Testis (tissue), 2 donors: ENCODE measurements around the gene EEIG2.

ENCODE experiments used
- CTCF ChIP-seq, 3 experiments: fragments of 450-650 bp in 2 of 3; fragments of 200-600 bp in 1 of 3; sonication (generic) in 1 of 3; IDR thresholded peaks; one replicate each; pipeline ENCODE4 v1.5.1; 2016 to 2019; ENCODE audit warnings: antibody characterized with exemption in 3 of 3, mild to moderate bottlenecking in 2 of 3, moderate library complexity in 1 of 3
- POLR2A ChIP-seq: fragments of 450-650 bp; IDR thresholded peaks from one replicate; pipeline ENCODE4 v1.6.1; 2017; ENCODE audit warnings: antibody characterized with exemption, mild to moderate bottlenecking, moderate library complexity

DNA sequence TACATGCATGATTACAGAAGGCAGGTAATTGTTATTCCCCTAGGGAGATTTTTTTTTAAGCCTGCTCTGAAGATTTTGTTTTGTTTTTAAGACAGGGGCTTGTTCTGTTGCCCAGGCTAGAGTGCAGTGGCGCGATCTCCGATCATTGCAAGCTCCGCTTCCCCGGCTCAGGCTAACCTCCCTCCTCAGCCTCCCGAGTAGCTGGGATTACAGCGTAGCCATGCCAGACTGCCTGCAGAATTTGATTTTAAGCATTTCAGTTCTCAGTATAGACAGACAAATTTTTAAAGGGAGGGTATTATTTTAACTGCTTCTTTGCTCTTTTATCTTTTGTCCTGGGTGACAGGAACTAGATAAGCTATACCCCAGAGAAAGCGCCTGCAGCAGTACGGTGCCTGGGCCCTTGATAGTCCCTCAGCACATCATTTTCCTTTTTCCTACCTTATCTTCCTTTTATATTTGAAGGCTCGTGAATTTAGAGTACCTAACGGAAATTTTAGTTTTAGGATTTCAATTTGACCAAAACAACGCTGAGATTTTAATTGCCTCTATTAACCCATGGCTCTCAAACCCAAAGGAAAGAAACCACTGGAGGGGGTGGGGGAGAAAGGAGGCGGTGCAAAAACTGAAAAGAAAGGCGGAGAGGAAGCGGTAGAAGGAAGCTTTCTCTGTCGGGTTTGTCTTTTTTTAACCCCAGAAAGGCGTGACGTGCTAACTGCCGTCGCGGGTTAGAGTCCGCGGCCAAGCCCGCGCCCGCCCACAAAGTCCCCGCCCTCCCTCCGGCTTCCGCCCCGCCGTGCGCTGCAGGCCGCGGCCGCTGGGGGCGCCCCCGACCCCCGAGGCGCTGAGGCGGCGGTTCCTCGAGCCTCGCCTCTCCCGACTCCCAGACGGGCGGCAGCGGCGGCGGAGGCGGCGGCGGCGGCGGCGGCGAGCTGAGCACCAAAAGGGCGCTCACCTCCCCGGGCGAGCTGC is at the start of gene EEIG2:
- TF ChIP-seq CTCF (IDR thresholded peaks at IDR 0.05) (peak; percentile 81 to 95 (median 85)), POLR2A (no peak)
